GM06990 (cell line): ENCODE results near the gene CMC1.

Source experiments
- DNase-seq: peaks from one replicate; pipeline ENCODE4 v3.0.0-alpha.2; 2011; ENCODE audit not compliant: insufficient read length; ENCODE audit errors: extremely low read depth
- H3K27me3 ChIP-seq: replicated peaks from 2 replicates; pipeline ENCODE4 v1.6.0; 2011; ENCODE audit warnings: low read length; ENCODE audit not compliant: control insufficient read depth, insufficient read depth
- H3K36me3 ChIP-seq: 2 replicates; pipeline ENCODE4 v1.5.1; 2011; ENCODE audit warnings: low read length; ENCODE audit not compliant: control insufficient read depth, insufficient read depth
- H3K4me3 ChIP-seq: replicated peaks from 2 replicates; pipeline ENCODE4 v1.5.1; 2011; ENCODE audit warnings: low read depth, mild to moderate bottlenecking, control low read depth, low read length
- TF ChIP-seq, protein P1 (sequence below): IDR thresholded peaks from 2 replicates; pipeline ENCODE4 v1.5.1; 2011; ENCODE audit warnings: low read length, control low read depth, mild to moderate bottlenecking, inconsistent platforms; ENCODE audit not compliant: insufficient read depth, poor library complexity, severe bottlenecking

Gene CMC1

DNA sequence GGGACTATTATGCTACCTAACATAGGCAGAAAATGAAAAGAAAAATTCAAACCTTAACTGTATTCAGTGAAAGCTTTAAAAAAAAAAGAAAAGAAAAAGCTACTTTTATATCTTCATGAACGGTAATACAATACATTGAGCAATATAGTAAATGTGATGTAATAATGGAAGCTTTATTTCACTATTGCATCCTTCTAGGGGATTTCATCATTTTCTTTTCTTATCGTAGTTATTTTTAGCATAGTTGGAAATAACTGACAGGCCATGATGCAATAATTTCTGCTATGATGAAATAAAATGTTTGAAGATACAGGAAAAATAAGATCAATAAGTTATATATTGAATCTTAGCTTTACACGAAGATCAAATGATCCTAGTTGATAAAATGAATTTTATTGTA is 66.8 kb downstream of the CMC1 start:
- DNase-seq, result no peak
- Histone ChIP-seq H3K36me3 (no peaks in the 10 kb centered on the region), H3K4me3 (no peak overlapping the region), H3K27me3 (no peaks in the 10 kb centered on the region)
- TF ChIP-seq, protein P1, sequence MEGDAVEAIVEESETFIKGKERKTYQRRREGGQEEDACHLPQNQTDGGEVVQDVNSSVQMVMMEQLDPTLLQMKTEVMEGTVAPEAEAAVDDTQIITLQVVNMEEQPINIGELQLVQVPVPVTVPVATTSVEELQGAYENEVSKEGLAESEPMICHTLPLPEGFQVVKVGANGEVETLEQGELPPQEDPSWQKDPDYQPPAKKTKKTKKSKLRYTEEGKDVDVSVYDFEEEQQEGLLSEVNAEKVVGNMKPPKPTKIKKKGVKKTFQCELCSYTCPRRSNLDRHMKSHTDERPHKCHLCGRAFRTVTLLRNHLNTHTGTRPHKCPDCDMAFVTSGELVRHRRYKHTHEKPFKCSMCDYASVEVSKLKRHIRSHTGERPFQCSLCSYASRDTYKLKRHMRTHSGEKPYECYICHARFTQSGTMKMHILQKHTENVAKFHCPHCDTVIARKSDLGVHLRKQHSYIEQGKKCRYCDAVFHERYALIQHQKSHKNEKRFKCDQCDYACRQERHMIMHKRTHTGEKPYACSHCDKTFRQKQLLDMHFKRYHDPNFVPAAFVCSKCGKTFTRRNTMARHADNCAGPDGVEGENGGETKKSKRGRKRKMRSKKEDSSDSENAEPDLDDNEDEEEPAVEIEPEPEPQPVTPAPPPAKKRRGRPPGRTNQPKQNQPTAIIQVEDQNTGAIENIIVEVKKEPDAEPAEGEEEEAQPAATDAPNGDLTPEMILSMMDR, result no peak

DNA sequence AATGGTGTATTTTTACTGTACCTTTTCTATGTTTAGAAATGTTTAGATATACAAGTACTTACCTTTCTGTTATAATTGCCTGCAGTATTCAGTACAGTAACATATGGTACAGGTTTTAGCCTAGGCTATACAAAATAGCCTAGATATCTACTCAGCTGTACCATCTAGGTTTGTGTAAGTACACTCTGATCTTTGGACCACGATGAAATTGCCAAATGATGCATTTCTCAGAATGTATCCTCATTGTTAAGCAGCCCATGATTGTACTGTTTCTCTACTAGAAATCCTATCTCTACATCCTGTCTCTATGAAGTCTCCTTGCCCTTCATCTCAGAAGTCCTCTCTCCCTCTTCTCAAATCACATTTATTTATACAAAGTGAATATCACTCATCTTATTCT is 74.3 kb downstream of the CMC1 start:
- DNase-seq, result no peak
- TF ChIP-seq, protein P1, result no peak
- H3K27me3 ChIP-seq, result no peaks in the 10 kb centered on the region
- H3K36me3 ChIP-seq, result no peaks in the 10 kb centered on the region; the same call in 1 of the 2 replicates
- H3K4me3 ChIP-seq, result no peak overlapping the region

DNA sequence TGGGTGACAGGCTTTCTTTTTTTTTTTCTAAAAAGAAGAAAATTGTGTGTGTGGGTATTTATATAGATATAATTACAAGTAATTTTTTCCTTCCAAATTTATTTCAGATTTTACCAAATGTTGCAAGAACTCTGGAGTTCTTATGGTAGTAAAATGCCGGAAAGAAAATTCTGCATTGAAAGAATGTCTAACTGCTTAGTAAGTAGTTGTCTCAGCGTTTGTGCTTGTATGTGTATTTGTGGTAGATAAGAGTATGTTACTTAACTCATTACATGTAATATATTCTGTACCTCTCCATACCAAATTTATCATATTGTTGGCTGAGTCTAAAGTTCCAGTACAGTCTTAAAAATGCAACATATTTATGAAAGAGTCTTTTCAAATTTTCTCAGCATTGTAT is 74.8 kb downstream of the CMC1 start:
- Histone ChIP-seq H3K27me3 (no peaks in the 10 kb centered on the region), H3K36me3 (no peaks in the 10 kb centered on the region; the same call in 1 of the 2 replicates), H3K4me3 (no peak overlapping the region)
- TF ChIP-seq, protein P1, result no peak
- no peak for DNase-seq

DNA sequence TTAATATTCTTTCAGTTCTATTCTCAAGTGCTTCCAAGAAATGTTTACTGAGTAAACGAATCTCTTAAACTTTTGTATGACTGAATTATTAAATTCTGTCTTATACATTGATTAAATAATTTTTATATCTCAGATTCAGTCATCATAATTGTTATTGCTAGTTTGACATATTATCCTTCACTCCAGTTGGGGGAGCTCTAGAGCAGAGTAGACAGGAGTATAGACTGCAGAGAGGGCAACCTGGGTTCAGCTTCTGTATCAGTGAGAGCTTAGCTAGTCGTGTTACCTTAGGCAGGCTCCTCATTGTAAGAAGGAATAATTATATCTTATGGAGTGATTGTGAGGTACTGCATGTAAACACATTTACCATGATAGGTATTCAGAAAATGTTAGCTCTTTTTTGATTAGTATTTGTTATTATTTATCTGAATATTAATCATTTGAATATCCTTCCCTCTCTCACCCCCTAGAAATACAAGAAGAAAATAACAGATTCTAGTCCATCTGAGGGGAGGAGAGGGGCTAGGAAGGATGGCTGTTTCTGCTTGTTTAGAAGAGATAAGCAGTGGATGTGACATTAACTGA is 76.1 kb downstream of the CMC1 start:
- DNase-seq, result no peak
- TF ChIP-seq, protein P1, result peak; percentile 66
- H3K27me3 ChIP-seq, result no peaks in the 10 kb centered on the region
- H3K4me3 ChIP-seq, result no peak overlapping the region
- no peaks in the 10 kb centered on the region; the same call in 1 of the 2 replicates for H3K36me3 ChIP-seq

DNA sequence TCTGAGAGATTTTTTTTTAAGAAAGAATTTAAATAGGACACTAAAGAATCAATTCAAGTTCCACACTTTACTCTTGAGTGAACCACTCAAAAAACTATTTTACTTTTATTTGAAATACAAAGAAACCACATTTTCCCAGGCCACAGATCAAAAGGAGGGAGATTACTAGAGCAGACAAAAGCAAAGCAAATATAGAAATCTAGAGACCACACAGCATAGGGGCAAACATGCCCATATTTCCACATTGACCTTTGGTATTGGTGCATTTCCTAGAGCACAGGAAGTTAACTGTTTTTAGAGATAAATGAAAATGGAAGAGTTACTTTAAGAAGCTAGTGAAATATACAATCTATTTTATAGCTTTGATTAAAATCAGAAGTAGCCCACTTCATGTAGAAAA is 79.6 kb downstream of the CMC1 start:
- H3K36me3 ChIP-seq, result peaks cover 2% of the 10 kb centered on the region; the same call in 1 of the 2 replicates
- no peaks in the 10 kb centered on the region for H3K27me3 ChIP-seq
- DNase-seq, result no peak
- TF ChIP-seq, protein P1, result no peak
- H3K4me3 ChIP-seq, result no peak overlapping the region

DNA sequence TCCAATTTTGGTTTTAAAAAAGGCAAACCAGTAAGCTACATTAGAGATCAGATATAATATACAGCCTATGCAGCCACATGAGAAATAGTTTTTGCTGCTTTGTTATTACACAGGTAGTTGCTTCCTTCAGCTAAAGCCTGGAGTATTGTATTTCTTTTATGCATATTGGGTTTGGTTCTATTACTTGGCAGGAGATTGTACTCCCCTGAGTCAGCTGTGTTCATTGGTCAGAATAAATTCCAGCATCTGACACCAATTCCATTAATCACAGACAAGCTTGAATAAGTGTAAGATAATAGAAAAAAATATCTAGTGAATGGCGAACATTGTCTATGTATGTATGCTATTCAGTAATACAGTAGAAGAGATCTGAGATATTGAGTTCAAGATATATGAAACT is 81.0 kb downstream of the CMC1 start:
- Histone ChIP-seq H3K27me3 (no peaks in the 10 kb centered on the region), H3K4me3 (no peak overlapping the region), H3K36me3 (peaks cover 2% of the 10 kb centered on the region; the same call in 1 of the 2 replicates)
- no peak for DNase-seq
- TF ChIP-seq, protein P1, result no peak
